ENCODE results near the gene KLHL1.

The KLHL1 gene

DNA sequence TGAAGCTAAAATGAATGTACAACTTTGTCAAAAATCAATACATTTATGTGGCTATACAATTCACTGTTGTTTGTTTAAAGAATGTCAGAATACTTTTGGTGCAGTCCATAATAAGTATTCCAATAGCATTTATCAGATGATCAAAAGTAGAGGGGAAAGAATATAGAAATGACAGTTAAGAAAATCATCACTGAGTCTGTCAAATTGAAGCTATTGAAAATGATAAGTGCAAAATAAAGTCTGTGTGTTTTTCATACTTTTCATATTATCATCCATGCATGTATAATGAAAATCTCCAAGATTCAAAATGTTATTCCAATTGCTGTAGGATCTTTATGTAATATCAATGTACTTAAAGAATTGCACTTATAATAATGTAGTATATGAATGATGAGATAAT is 93.9 kb downstream of the KLHL1 start:
- no peak for DNase-seq (ENCODE audit: low spot score)

DNA sequence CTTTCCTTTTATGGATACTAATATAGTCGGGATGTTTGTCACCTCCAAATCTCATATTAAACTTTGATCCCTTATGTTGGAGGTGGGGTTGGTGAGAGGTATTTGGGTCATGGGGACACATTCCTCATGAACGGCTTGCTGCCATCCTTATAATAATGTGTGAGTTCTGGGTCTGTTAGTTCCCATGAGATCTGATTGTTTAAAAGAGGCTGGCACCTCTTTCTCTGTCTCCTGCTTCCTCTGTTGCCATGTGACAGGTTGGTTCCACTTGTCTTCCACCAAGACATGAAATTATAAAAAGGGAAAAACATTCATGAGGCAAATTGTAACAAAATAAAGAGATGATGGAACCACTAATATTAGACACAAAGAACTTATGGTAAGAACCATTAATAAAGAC is 108.4 kb downstream of the KLHL1 start:
- DNase-seq (ENCODE audit: low spot score): no peak

DNA sequence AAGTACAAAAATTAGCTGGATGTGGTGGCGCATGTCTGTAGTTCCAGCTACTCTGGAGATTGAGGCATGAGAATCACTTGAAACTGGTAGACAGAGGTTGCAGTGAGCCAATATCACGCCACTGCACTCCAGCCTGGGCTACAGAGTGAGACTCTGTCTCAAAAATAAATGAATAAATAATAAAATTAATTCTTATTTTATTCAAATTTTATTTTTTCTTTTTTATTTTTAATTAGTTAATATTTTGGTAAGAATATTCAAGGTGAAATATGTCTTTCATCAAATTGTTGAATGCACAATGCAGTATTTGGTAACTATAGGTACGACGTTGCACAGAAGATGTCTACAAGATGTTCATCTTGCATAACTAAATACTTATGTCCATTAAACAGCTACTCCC is 111.2 kb downstream of the KLHL1 start:
- no peak for DNase-seq (ENCODE audit: low spot score)

DNA sequence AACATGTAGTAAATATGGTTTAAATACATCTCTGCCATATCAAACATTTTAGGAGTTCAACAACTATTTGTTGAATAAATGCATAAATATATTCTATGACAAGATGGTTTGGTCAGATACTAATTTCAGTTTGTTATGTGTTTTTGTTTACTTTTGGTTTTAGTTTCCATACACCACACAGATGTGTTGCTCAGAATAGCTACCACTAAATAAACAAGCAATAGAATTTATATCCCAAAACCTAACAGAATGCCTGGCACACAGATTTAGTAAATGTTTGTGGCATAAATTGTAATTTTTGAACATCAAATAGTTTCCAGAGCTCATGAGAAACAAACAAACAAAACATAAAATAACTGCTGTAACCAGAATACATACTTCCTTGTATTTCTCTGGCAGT is 127.5 kb downstream of the KLHL1 start:
- no peak for DNase-seq (ENCODE audit: low spot score)

DNA sequence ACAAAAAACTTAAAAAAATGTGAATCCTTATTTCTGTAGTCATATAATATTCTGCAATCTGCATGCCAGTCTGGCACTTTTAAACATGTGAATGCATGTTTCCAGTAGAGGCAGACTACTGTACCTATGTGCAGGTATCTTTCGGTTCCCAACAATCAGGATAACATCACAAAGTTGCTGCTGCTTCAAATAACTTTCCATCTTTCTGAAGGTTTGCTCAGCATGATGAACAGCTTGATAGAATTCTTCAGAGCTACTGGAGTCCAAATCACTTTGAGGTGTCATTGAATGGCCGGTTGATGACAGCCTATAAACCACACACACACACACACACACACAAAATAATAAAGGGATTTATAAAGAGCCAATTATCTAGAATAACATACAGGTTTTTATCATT is 132.8 kb downstream of the KLHL1 start:
- no peak for DNase-seq (ENCODE audit: low spot score)

DNA sequence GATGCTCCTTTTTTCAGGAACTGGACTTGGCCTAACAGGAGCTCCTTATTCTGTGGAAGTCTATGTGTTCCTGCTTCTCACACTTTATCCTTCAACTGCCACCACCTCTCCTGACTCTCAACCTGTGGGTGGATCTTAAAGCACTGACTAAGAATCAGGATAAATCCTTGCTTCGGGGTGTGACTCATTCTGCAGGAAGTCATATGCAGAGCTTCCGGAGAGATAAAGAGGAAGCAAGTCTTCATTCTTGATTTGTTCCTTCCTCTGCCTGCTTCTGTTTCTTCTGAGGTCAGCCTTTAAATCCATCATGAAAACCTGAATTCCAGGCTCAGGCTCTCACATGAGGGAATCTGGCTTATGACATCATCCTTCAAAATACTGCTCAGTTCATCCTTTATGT is 137.7 kb downstream of the KLHL1 start:
- DNase-seq (ENCODE audit: low spot score): no peak

DNA sequence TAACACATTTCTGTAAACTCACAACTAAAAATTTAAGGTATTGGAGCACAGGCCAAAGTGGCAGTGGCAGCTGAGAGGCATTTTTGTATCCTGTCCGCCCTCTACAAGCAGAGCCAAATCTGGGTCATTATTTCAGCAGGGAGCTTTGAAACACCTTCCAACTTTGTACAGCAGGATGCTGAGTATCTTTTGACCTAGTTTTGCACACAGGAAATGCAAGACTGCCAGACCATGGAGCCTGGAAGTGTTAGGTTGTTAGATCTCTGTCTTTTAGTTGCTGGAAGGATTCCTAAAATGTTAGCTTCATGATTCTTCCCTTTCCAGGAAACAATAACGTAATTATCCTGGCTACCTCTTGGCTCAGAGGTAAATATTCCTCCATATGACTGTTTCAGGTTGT is 149.2 kb downstream of the KLHL1 start:
- DNase-seq (ENCODE audit: low spot score): no peak

DNA sequence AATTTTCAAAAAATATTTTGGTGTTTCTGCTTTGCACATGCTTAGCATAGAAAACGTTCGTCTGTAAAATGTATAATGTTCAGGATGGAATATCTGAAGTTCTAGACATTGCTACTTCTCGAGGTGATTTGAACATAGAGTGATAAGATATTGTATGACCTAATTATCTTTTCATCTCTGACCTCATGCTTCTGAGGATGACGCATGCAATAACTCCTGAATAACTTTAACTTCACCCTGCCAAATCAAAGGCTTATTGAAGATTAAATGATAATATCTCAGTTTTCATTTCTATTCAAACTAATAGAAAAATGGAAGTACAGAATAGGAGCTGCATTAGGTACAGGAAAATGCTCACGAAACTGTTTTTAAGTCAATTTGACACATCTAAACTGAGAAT is 151.4 kb downstream of the KLHL1 start:
- no peak for DNase-seq (ENCODE audit: low spot score)

DNA sequence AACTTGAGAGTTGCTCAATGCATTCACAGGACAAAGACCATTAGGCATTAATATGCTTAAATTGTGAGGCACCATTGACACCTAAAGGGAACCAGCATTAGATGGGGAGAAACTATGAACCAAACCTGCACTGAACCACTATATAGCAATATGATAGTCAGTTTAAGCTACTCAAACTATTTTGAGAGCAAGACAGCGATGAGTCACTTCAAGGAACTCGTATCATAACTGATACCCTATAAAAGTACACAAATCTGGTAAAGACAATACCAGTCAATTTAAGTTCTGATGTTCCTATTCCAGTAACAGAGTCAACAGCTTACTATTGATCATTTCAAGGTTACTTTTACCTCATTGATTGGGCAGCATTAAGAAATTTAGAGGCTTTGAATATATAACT is 151.9 kb downstream of the KLHL1 start:
- DNase-seq (ENCODE audit: low spot score): no peak

DNA sequence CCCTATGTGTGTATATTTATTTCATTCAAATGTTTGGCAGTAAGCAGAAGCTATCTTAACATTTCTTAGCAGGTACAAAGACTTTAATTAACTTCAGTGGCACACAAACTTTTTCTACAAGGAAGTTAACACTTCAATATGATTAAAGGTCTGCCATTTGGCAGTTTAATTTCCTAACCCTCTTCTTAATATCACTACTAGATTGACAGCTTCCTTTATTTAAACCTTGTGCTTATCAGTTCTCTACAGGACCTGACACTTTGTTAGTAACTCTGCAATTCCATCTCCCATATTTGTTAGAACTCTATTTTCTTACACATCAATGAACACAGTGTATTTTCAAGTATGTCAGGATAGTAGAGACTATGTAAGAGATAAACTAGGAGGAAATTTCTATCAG is 153.0 kb downstream of the KLHL1 start:
- no peak for DNase-seq (ENCODE audit: low spot score)

DNA sequence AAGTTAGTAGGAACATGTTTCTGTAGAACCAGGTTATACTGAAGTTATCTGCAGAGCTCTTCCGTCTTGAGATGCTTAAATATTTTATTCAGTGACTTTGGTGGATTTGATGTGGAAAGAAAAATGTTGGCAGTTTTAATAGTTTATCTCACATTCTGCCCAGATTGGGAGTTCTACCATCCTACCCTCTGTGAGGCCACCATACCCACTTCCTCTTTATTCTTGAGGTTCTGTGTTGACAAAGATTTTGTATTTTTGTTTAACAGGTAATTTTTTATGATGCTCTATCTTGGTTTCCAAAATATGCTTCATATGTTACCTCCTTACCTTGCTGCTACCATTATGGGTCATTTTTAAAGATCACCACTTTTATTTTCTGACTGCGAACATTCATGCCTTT is 156.8 kb downstream of the KLHL1 start:
- DNase-seq (ENCODE audit: low spot score): no peak

DNA sequence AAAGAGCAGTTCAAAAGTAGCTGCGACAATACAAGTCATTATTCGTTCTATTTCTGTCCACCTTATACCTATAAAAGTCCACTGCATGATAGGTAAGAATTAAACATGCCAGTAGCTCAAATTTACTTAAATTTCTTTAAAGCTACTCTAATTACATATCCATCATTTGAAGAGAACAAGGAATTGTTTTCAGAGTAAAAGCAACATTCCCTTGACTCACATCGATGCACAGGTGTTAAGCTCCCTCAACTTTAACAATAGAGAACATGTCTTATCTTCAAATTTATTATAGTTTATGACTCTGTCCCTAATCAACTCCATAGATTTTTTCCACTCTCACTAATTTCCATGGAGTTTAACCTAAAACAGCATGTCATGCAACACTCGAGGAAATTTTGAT is 158.1 kb downstream of the KLHL1 start:
- DNase-seq (ENCODE audit: low spot score): no peak

DNA sequence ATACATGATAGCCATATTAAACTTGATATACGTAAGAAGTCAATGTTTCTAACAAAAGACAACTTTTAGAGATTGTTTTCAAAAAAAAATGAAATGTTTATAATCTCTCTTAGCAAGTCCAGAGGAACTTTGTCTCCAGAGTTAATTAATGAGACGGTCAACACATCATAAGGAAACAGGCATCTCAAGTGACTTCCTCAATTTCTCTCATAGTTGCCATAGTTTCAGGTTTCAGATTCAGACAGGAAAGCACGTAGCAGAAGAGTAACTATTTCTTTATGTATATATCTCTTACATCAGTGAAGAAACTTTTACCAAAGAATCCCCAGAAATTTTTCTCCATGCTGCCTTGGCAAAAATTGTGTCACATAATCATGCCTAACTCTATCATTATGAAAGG is 160.2 kb downstream of the KLHL1 start:
- DNase-seq (ENCODE audit: low spot score): no peak

DNA sequence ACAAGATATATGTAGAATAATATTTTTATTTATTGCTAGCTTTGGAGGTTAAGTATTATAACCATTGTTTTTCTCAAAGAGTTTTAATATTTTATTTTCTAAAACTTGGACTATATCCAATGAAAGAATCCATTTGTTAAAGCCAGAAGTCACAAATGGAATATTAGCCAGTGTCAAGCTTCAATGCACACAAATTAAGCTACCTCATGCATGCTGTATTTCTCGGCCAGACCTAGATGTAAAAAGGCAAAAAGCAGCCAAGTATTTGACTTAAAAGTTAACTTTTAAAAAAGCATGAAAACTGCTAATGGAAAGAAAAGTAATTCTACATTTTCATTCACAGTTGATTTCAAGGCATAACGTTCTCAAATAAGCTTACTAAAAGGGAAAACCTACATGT is 160.7 kb downstream of the KLHL1 start:
- DNase-seq (ENCODE audit: low spot score): no peak

DNA sequence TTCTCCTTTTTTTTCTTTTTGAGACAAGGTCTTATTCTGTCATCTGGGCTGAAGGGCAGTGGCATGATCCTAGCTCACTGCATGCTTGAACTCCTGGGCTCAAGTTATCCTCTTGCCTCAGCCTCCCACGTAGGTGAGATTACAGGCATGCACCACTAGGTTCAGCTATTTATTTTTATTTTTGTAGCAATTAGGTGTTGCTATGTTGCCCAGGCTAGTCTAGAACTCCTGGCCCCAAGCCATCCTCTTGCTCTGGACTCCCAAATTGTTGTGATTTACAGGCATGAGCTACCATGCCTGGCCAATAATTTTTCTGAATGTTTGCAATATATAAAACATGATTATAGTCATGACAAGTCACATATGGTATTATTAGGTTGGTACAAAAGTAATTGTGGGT is 161.7 kb downstream of the KLHL1 start:
- DNase-seq (ENCODE audit: low spot score): no peak

DNA sequence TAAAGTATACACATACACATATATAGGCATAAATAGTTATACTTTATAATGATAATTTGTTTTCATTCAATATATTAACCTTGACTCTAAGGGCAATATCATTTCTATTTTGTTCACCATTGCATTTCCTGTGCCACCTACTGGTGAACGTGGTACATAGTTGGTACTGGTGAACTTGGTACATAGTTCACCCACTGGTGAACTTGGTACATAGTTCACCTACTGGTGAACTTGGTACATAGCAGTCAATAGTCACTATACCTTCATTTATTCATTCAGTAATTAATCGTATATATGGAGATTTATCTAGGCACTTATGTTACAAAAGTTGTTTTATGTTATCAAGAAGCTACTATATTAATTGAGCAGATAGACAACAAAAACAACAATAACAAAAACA is 173.2 kb downstream of the KLHL1 start:
- no peak for DNase-seq (ENCODE audit: low spot score)

DNA sequence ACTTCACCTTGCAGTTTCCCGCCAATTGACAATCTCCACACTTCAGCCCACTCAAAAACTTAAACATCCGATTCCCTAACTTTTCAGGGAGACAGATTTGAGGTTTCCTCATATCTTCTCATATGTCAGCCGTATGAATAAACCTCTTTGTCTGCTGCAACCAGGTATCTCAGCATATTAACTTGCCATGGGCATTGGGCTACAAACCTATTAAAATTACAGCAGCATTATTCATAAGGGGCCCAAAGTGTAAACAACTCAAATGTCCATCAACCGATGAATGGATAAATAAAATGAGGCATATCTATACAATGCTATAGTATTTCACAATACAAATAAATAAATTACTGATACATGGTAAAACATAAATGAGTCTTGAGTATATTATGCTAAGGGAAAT is 180.0 kb downstream of the KLHL1 start:
- no peak for DNase-seq (ENCODE audit: low spot score)

DNA sequence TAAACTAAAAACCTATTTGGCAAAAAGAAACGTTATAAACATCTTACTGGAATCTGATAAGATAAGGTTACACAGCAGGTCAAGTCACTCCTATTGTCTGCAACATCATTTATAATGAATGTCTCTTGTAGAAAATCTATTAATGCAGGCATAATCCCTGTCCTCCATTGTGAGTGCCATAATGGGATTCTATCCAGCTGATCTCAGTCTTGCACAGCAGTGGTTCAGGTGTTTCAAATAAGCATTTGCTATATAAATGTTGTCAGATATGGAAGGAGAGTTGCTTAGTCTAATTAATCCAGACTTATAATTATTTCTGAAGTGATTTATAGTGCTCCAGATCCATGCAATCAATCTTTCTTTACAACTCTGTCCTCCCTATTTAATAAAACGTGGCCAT is 187.1 kb downstream of the KLHL1 start:
- DNase-seq (ENCODE audit: low spot score): no peak

DNA sequence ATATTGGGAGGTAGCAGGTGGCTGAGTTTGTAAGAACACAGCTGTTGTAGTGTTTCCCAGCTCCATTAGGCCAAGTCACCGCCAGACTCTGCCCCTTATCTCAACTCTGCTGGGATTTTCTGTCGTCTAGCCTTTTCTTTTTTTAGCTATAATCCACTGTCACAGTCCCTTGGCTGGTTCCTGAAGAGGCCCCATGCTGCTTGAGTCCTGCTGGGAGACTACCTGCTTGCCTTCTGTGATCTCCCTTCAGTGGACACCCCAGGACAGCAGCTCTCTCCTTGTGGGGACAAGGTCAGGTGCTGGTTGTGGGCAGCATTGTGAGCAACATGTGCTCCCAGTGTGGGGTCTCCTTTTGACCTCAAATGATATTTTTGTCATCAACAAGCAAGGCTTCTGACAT is 195.6 kb downstream of the KLHL1 start:
- DNase-seq (ENCODE audit: low spot score): no peak

DNA sequence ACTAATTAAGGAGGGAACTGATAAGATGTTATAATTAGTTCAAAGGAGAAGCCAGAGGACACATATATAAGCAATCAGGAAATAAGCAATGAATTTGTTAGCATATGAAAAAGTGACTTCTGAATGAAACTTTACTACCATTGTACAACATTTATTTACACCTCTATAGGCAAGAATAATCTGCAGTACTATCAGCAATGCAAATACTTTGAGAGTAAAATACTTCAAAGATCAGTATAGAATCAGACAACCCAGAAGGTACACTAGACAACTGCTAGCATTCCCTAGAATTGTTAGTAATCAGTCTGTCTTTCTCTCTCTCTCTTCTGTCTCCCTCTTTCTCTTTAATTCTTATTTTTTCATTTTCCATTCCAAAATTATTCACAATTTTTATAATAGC is 197.5 kb downstream of the KLHL1 start:
- DNase-seq (ENCODE audit: low spot score): no peak

DNA sequence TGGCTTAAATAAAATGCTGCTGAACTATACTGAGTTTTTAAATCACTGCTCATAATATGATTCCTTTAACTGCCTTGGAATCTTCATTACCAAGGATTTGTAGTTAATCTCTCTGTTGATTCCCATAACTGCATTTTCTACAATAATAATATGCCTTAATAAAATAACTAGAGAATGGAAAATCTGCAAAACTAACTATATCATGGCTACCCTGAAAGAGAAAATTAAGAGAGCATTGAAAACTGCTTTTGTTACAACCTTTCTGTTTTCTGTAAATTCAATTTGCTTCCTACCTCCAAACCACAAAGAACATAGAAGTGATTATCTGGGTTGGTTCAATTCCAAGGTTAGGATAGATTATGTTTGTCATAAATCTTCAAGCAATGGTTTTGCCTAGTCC is 203.5 kb downstream of the KLHL1 start:
- no peak for DNase-seq (ENCODE audit: low spot score)

DNA sequence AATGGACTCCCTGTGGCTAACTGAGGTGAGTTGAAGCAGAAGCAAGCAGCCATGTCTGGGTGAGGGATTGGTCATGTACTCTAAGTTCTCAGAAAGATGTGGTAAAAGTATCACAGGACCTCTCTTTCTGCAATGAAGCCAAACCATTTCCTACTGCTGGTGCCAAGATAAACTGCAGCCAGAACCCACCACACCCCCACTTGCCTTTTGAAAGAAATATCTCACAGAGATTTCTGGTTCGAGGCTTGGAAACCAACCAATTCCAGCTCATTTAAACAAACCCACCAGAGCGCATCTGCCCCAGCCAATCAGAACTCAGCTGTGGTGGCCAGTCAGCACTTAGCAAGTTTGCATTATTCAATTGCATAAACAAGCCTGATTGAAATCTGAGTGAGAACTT is 205.2 kb downstream of the KLHL1 start:
- no peak for DNase-seq (ENCODE audit: low spot score)

DNA sequence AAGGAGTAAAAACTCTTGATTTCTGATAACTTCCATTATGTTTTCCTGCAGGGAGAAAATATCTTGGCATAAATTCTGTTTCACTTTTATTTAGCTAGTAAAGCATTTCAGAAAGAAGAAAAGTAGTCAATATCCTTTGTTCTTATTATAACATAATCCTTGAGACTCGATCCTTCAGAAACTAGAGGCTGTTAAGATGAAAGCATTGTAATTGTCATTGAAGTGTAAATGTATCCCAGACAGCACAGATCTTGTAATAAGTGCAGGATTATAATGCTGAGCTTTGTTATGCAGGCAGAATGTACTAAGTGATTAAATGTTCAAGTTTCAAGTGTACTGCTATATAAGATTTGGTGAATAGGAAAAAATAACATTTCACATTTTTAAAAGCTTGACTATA is 225.8 kb downstream of the KLHL1 start:
- no peak for DNase-seq (ENCODE audit: low spot score)

DNA sequence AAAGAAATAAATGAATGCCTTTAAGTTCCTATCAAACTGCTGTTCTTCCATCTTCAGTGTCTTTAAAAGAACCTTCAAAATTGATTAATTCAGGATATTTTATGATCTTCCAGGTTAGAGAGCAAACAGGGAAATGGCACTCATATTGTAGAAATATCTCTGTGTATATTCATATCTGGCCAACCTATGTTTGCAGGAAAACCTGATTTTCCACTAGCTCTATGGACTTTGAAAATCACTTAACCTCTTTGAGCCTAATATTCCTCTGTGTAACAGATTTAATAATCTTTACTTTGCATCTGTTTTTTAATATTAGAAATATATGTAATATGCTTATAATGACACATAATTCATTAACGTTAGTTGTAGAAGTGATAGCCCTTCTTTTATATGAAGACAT is 228.3 kb downstream of the KLHL1 start:
- DNase-seq (ENCODE audit: low spot score): no peak

DNA sequence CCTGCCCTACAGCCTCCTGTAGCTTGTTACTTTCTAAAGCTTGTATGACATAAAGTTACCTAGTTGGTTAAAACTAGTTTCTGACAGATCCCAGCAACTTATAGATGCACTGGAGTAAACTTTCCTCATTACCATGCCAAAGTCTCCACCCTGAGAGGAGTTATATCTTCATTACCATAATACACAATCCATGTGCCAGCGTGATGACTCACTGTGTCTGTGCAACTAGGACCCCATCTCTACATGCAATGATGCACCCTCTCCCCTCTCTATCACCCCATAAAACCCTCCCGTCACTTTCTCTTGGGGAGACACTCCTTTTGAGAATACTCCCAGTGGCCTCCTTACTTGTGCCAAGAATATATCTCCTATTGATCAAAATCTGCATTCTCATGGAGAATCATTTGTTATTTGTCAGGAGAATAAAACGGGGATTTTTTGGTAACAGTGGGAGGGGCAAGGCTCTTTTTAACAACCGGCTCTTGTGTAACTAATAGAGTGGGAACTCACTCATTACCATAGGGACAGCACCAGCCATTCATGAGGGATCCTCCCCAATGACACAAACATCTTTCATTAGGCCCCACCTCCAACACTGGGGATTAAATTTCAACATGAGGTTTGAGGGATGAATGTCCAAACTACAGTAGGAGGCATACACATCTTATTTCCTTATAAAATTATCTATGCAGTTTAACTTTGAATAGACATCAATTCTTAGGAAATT is 235.8 kb downstream of the KLHL1 start:
- no peak for DNase-seq (ENCODE audit: low spot score)

Data from germinal center (tissue), 1 donor.